KMS-11 (cell line): ENCODE results near the gene CEP83.
"Not testable (repeated sequence)": the region's sequence is repeated elsewhere in the genome, so short reads cannot be mapped to it uniquely, and the experiment has no call there.

Source experiments
- H2AFZ ChIP-seq: fragments of 200-600 bp; sonication (generic); 2 replicates; pipeline ENCODE4 v1.6.1; 2016; ENCODE audit warnings: antibody characterized with exemption, mixed run types, low read depth
- H3K27ac ChIP-seq: fragments of 200-600 bp; sonication (generic); 2 replicates; pipeline ENCODE4 v1.6.1; 2016; ENCODE audit warnings: mild to moderate bottlenecking, mixed run types
- H3K27me3 ChIP-seq: fragments of 200-600 bp; sonication (generic); 2 replicates; pipeline ENCODE4 v1.6.1; 2017; ENCODE audit warnings: mild to moderate bottlenecking, low read depth, mixed run types, moderate library complexity; ENCODE audit not compliant: insufficient read depth
- H3K36me3 ChIP-seq: fragments of 200-600 bp; sonication (generic); 2 replicates; pipeline ENCODE4 v1.6.1; 2017; ENCODE audit warnings: mild to moderate bottlenecking, mixed run types; ENCODE audit not compliant: insufficient read depth
- H3K4me1 ChIP-seq: fragments of 200-600 bp; sonication (generic); 2 replicates; pipeline ENCODE4 v1.6.1; 2016; ENCODE audit warnings: mild to moderate bottlenecking, low read depth, mixed run types; ENCODE audit not compliant: poor library complexity, severe bottlenecking
- H3K4me2 ChIP-seq: fragments of 200-600 bp; sonication (generic); 2 replicates; pipeline ENCODE4 v1.7.0; 2016; ENCODE audit warnings: mild to moderate bottlenecking, mixed run types
- H3K4me3 ChIP-seq: fragments of 200-600 bp; sonication (generic); IDR thresholded peaks from 2 replicates; pipeline ENCODE4 v1.6.1; 2017; ENCODE audit warnings: low read depth, low read length, mixed read lengths; ENCODE audit not compliant: insufficient read depth
- H3K79me2 ChIP-seq: fragments of 200-600 bp; sonication (generic); 2 replicates; pipeline ENCODE4 v1.6.1; 2016; ENCODE audit warnings: low read depth, mixed run types; ENCODE audit not compliant: insufficient read depth
- H3K9ac ChIP-seq: fragments of 200-600 bp; sonication (generic); 2 replicates; pipeline ENCODE4 v1.6.1; 2016; ENCODE audit warnings: mild to moderate bottlenecking, mixed run types
- H4K20me1 ChIP-seq: fragments of 200-600 bp; sonication (generic); 2 replicates; pipeline ENCODE4 v1.6.1; 2016; ENCODE audit warnings: mild to moderate bottlenecking, mixed run types; ENCODE audit not compliant: insufficient read depth
- CTCF ChIP-seq: fragments of 200-600 bp; sonication (generic); conservative IDR thresholded peaks from 2 replicates; pipeline ENCODE4 v1.6.1; 2017; ENCODE audit warnings: low read depth, mild to moderate bottlenecking, antibody characterized with exemption, low read length, moderate library complexity, mixed read lengths

Gene CEP83

GRCh38 chr12:94404854-94405253, 54.8 kb downstream of the CEP83 start:
- peak overlapping the region; percentile 65 for H3K27ac ChIP-seq
- no peak overlapping the region for H3K4me3 ChIP-seq
- no peaks in the 10 kb centered on the region for H3K36me3 ChIP-seq
- H3K4me1 ChIP-seq = peaks cover 32% of the 10 kb centered on the region
- no peaks in the 10 kb centered on the region; the same call in 1 of the 2 replicates for H4K20me1 ChIP-seq
- H3K27me3 ChIP-seq = no peaks in the 10 kb centered on the region
- no peak overlapping the region for H2AFZ ChIP-seq
- H3K4me2 ChIP-seq = peak overlapping the region; percentile 75
- no peak for TF ChIP-seq CTCF
- peak overlapping the region; percentile 34; the same call in 1 of the 2 replicates for H3K9ac ChIP-seq
- H3K79me2 ChIP-seq = no peaks in the 10 kb centered on the region; the same call in 1 of the 2 replicates

DNA sequence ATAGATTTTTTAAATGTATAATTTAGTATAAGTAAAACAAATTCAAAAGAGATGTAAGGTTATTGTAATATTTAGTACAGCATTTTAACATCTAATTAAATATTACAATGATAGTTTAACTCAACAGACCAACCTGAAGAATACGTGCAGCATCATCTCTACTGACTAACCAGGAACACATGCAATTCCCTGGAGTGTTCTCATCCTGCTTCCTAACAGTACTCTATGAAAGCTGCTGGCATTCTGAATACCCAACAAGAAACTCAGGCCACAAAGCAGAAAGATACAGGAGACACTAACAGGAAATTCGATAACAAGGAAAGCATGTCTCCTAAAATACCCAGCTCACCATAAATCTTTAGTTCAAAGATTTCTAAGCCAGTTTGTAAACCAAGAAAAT, 58.3 kb downstream of the CEP83 start:
- H3K79me2 ChIP-seq = no peaks in the 10 kb centered on the region
- no peak overlapping the region for H3K9ac ChIP-seq
- no peaks in the 10 kb centered on the region; the same call in 1 of the 2 replicates for H4K20me1 ChIP-seq
- H3K4me3 ChIP-seq = no peak overlapping the region
- H3K36me3 ChIP-seq = no peaks in the 10 kb centered on the region
- H3K4me2 ChIP-seq = no peak overlapping the region
- no peak overlapping the region for H2AFZ ChIP-seq
- H3K27me3 ChIP-seq = no peaks in the 10 kb centered on the region
- H3K27ac ChIP-seq = no peak overlapping the region
- peaks cover 23% of the 10 kb centered on the region for H3K4me1 ChIP-seq
- TF ChIP-seq CTCF = no peak

GRCh38 chr12:94398685-94399084, 61.0 kb downstream of the CEP83 start:
- not testable (repeated sequence) for H3K27me3 ChIP-seq, H3K79me2 ChIP-seq, H3K9ac ChIP-seq, H3K27ac ChIP-seq, H4K20me1 ChIP-seq, H3K4me1 ChIP-seq, H3K36me3 ChIP-seq, H2AFZ ChIP-seq, H3K4me2 ChIP-seq, H3K4me3 ChIP-seq

GRCh38 chr12:94397401-94397800, 62.3 kb downstream of the CEP83 start:
- H3K27me3 ChIP-seq = no peaks in the 10 kb centered on the region
- H3K4me2 ChIP-seq = no peak overlapping the region
- no peak overlapping the region for H3K4me3 ChIP-seq
- TF ChIP-seq CTCF = no peak
- H3K36me3 ChIP-seq = no peaks in the 10 kb centered on the region
- no peak overlapping the region for H3K9ac ChIP-seq
- no peak overlapping the region for H2AFZ ChIP-seq
- H3K27ac ChIP-seq = no peak overlapping the region
- H4K20me1 ChIP-seq = no peaks in the 10 kb centered on the region
- no peaks in the 10 kb centered on the region for H3K4me1 ChIP-seq
- no peaks in the 10 kb centered on the region for H3K79me2 ChIP-seq

DNA sequence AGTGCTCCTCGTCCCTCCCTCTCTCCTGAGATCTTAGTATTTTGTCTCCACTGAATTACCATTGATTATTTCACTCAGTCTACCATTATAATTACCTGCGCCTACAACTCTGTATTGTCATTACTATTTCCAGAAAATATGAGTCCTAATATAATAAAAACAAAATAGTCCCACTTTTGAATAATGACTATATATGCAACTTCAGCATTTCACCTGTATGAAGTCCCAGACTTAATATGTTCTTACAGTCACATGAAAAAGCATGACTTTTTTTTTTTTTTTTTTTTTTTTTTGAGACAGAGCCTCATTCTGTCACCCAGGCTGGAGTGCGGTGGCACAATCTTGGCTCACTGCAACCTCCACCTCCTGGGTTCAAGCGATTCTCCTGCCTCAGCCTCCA, 63.7 kb downstream of the CEP83 start:
- H3K79me2 ChIP-seq, H3K4me2 ChIP-seq, H3K36me3 ChIP-seq, H3K4me3 ChIP-seq, H3K27me3 ChIP-seq, H3K9ac ChIP-seq, H2AFZ ChIP-seq, H3K4me1 ChIP-seq, H3K27ac ChIP-seq, H4K20me1 ChIP-seq: not testable (repeated sequence)
